ENCODE measurements around the gene DLGAP3. TPM values are rescaled to one million over a fixed set of nuclear protein-coding genes. Genes with fewer than 3 reads are reported as not detected.

DLGAP3 gene
- total RNA-seq, 1 donor from 2014 or later, result 0.21 TPM

DNA sequence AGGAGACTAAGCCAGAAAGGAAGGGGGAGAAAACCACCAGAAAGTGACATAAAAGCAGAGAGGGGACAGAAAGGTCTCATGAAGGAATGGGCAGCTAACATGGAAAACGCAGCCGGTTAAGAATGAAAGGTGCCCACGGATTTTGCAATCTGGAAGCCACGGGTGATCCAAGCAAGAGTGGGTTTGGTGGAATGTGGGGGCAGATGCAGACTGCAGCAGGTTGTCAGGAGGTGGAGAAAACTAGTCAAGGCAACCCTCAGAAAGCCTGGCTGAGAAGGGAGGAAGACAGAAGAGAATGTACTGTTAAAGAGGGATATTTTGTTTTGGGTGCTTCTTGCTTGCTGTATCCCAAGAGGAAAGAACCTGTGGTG, 57.3 kb downstream of the DLGAP3 start:
- H3K9me3 Mint-ChIP-seq (ENCODE audit: unreplicated experiment), result no peaks in the 10 kb centered on the region
- H3K36me3 Mint-ChIP-seq (ENCODE audit: unreplicated experiment), result no peaks in the 10 kb centered on the region
- TF ChIP-seq, protein P1, sequence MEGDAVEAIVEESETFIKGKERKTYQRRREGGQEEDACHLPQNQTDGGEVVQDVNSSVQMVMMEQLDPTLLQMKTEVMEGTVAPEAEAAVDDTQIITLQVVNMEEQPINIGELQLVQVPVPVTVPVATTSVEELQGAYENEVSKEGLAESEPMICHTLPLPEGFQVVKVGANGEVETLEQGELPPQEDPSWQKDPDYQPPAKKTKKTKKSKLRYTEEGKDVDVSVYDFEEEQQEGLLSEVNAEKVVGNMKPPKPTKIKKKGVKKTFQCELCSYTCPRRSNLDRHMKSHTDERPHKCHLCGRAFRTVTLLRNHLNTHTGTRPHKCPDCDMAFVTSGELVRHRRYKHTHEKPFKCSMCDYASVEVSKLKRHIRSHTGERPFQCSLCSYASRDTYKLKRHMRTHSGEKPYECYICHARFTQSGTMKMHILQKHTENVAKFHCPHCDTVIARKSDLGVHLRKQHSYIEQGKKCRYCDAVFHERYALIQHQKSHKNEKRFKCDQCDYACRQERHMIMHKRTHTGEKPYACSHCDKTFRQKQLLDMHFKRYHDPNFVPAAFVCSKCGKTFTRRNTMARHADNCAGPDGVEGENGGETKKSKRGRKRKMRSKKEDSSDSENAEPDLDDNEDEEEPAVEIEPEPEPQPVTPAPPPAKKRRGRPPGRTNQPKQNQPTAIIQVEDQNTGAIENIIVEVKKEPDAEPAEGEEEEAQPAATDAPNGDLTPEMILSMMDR (IDR thresholded peaks at IDR 0.05), result no peak
- H3K4me1 Mint-ChIP-seq (ENCODE audit: unreplicated experiment), result no peaks in the 10 kb centered on the region
- H3K4me3 Mint-ChIP-seq (ENCODE audit: unreplicated experiment), result no peak overlapping the region
- H3K27me3 Mint-ChIP-seq (ENCODE audit: unreplicated experiment), result peaks cover 50% of the 10 kb centered on the region
- no peak overlapping the region for H3K27ac Mint-ChIP-seq (ENCODE audit: unreplicated experiment)
- no peak for DNase-seq (ENCODE audit: extremely low spot score, unreplicated experiment)

DNA sequence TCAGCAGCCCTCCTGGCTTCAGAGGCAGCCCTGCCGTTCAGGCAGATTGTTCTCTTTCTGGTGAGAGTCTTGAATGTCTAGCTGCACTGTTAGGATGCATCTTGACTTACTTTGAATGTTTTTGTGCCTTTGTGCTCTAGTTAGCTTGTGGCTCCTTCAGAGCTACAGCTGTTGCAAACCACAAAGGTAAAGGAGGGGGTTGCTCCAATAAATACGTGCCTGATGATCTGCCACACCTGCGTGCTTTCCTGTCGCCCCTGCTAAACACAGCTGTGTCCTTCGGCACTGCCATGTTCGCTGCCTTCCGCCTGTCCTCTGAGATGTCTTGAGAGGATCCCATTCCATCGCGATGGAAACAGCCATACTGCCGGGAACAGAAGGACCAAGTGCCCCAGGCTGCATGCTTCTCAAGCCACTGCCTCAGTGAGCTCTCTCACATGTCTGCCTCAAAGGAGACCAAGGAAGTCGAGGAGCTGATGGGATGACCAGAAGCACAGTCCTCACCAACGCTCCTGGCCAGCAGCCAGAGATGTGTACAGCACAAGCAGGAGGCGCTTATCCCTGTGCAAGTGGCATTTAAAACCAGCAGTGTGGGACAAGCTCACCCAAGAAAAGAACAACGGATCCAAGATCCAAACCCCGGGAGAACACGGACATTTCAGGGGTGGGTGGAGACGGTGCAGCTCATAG, 57.9 kb downstream of the DLGAP3 start:
- no peaks in the 10 kb centered on the region for H3K4me1 Mint-ChIP-seq (ENCODE audit: unreplicated experiment)
- H3K9me3 Mint-ChIP-seq (ENCODE audit: unreplicated experiment), result no peaks in the 10 kb centered on the region
- TF ChIP-seq, protein P1 (IDR thresholded peaks at IDR 0.05), result no peak
- H3K27ac Mint-ChIP-seq (ENCODE audit: unreplicated experiment), result no peak overlapping the region
- no peaks in the 10 kb centered on the region for H3K36me3 Mint-ChIP-seq (ENCODE audit: unreplicated experiment)
- H3K4me3 Mint-ChIP-seq (ENCODE audit: unreplicated experiment), result no peak overlapping the region
- no peak for DNase-seq (ENCODE audit: extremely low spot score, unreplicated experiment)
- peaks cover 45% of the 10 kb centered on the region for H3K27me3 Mint-ChIP-seq (ENCODE audit: unreplicated experiment)

DNA sequence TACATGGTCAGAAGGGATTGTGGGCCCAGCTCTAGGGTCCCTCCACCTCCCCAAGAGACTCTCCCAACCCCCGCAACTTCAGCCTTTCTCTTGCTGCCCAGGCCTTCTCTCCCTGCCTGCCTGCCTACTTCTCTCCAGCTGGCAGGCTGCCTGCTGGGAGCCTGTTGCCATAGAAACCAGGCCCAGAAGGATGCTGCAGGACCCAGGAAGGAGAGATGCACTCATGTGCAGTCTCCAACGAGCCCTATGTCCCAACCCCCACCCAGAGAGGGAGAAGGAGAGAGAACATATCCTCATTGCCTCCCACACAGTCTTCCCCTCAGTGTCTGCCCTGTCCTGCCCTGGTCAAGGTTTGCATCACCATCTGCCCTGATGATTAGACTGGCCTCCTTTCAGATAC, 59.1 kb downstream of the DLGAP3 start:
- TF ChIP-seq, protein P1 (IDR thresholded peaks at IDR 0.05), result no peak
- Mint-ChIP-seq H3K36me3 (ENCODE audit: unreplicated experiment) (no peaks in the 10 kb centered on the region), H3K27ac (ENCODE audit: unreplicated experiment) (no peak overlapping the region), H3K9me3 (ENCODE audit: unreplicated experiment) (no peaks in the 10 kb centered on the region), H3K27me3 (ENCODE audit: unreplicated experiment) (peaks cover 35% of the 10 kb centered on the region), H3K4me3 (ENCODE audit: unreplicated experiment) (no peak overlapping the region), H3K4me1 (ENCODE audit: unreplicated experiment) (no peaks in the 10 kb centered on the region)
- no peak for DNase-seq (ENCODE audit: extremely low spot score, unreplicated experiment)

DNA sequence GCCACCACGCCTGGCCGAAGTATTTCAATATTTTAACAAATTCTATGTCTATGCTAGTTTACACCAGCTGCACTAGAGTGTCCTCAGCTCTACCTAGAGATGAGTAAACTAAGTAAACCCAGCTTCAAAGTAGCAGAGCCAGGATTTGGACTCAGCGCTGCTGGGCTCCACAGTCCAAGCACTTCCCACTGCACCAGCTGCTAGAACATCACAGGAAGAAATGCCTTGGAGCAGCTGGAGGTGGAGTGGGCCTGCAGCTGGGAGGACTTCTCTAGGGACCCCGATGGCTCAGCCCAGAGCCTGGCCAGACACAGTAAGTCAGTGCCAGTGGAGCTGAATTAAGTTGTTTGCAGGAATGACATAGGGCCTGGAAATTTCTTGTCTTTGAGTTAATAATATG, 59.7 kb downstream of the DLGAP3 start:
- DNase-seq (ENCODE audit: extremely low spot score, unreplicated experiment), result no peak
- Mint-ChIP-seq H3K27ac (ENCODE audit: unreplicated experiment) (no peak overlapping the region), H3K9me3 (ENCODE audit: unreplicated experiment) (no peaks in the 10 kb centered on the region), H3K27me3 (ENCODE audit: unreplicated experiment) (peaks cover 33% of the 10 kb centered on the region), H3K36me3 (ENCODE audit: unreplicated experiment) (no peaks in the 10 kb centered on the region), H3K4me3 (ENCODE audit: unreplicated experiment) (no peak overlapping the region), H3K4me1 (ENCODE audit: unreplicated experiment) (no peaks in the 10 kb centered on the region)
- TF ChIP-seq, protein P1 (IDR thresholded peaks at IDR 0.05), result no peak

DNA sequence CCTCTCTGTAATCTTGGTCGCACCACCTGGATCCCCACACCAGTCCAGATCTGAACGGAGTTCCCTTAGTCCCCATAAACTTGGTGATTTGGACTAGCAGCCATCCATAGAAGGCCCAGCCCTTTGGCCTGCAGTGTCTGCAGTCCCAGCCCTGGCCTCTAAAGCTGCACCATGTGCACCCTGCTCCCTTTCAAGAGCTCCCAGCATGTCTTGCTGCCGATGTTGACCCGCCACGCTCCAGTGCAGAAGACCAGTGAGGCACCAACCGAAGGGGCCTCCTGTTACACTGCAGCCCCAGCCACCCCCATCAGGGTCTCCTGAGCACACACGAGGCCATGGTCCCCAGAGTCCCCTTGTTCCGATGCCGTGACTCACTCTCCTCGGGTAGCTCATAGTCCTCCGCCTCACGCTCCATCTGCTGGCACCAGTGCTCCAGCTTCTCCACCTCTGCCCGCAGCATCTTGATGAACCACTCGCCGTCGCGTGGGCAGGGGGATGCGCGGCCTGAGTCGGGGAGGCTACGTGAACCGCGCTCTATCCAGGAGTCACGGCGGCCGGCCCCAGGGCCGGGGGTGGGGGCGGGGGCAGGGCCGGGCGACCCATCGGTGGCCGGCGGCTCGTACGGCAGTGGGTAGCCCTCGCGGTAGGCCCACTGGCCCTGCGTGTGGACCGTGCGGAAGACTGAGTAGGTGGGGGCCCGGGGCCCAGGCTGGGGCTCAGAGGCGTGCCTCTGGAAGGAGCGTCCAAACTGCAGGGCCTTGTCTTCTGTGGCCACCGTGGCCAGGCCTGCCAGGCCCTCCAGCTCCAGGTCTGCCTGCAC, 61.0 kb downstream of the DLGAP3 start:
- Mint-ChIP-seq H3K27ac (ENCODE audit: unreplicated experiment) (no peak overlapping the region), H3K27me3 (ENCODE audit: unreplicated experiment) (peaks cover 31% of the 10 kb centered on the region), H3K36me3 (ENCODE audit: unreplicated experiment) (no peaks in the 10 kb centered on the region), H3K4me3 (ENCODE audit: unreplicated experiment) (no peak overlapping the region), H3K9me3 (ENCODE audit: unreplicated experiment) (no peaks in the 10 kb centered on the region), H3K4me1 (ENCODE audit: unreplicated experiment) (no peaks in the 10 kb centered on the region)
- no peak for DNase-seq (ENCODE audit: extremely low spot score, unreplicated experiment)
- TF ChIP-seq, protein P1 (IDR thresholded peaks at IDR 0.05), result no peak

Data from osteocyte (in vitro differentiated cells).